ENCODE results near the gene TSC22D4.

- no peak for TF ChIP-seq CTCF (IDR thresholded peaks at IDR 0.05; ENCODE audit: poor library complexity)
- no peak for TF ChIP-seq EZH2 (IDR thresholded peaks at IDR 0.05; ENCODE audit: borderline replicate concordance)
Measured at GRCh38 chr7:100437150-100438100, 41.6 kb downstream of the TSC22D4 start.
